ENCODE measurements around the gene LRP1B.
"Not testable (repeated sequence)": the region's sequence is repeated elsewhere in the genome, so short reads cannot be mapped to it uniquely, and the experiment has no call there.

Gene LRP1B

DNA sequence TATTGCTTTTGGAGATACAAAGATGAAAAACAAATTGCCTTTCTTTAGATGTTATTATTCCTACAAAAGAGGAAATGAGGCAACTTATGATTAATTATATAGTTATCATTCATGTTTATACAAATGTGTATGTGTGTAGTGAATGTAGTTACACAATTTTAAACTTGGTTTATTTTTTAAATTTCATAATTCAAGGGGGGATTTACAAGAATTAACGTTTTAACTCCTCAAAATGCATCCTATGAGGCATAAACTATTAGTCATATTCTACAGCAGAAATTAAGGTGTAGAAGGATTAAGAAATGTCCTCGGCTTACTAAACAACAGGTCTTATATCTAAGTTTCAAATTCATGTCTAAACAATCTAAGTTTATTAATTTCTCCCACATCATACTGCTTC is 1545.8 kb downstream of the LRP1B start:
- DNase-seq: no peak

DNA sequence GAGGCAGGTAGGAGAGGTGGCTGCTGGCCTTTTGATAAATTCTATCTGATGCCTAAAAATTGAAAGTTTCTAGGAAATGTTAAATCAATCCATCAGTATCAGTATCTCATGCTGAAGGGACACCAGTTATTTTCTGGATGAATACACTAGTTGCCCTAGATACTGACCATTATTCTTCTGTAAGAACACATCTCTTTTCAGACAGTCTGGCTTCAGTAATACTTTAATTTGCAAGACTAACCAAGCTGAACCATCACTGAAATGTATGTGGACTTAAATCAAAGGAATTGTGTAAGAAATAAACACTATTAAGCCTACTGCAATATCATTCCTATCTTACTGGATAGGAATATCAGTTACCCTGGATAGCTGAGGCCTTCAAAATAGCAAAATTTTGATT is 1546.3 kb downstream of the LRP1B start:
- DNase-seq: no peak

DNA sequence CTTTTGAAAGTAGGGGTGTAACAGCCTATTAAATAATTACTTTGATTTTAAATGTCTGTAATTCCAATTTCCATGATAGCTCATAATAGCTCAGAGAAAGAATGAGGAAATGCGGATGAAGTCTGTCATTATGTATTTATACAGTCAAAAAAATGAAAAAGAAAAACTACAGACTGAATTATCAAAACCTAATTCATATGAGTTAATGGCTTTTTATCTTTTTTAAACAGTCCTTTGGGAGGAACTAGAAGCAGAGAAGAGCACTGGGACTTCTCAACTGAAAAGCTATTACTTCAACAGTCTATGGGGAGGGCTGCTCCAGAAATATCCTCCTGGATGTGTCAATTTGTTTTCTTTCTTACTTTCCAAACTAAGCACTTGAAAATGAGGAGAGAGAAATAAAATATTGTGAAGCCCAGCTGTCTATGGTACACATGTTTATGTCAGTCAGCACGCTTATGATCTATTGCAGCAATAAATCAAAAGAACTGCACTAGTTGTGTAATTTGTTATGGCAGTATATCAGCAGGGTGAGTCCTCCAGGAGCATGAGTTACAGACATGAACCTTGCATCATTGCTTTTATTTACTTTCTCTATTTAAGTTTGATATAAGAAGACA is 1550.2 kb downstream of the LRP1B start:
- DNase-seq: no peak

DNA sequence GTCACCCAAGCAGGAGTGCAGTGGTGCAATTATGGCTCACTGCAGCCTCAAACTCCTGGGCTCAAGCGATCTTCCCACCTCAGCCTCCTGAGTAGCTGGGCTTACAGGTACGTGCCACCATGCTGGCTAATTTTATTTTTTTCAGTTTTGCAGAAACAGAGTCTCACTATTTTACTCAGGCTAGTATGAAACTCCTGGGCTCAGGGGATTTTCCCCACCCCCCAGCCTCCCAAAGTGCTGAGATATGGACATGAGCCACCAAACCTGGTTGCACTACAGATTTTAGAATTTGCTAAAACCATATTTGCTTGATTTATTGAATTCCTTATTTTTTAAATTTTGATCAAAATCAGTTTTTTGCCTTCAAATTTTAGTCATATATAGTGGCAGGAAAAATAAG is 1553.4 kb downstream of the LRP1B start:
- no peak for DNase-seq

DNA sequence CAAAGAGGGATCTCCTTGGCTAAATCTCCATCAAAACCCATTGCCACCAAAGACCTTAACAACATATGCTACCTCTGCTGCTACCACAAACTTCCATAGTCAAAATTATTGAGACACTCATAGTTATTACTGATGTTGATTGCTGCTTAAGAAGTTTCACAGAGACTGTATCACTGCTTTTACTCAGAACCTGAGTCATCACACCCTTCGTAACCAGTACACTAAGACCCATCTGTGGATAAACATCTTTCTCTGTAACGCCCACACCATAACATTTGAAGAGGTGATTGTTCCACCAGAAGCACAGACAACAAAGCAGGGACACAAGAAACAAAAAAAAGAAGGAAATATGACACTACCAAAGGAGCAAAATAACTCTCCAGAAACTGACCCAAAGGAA is 1563.1 kb downstream of the LRP1B start:
- no peak for DNase-seq

DNA sequence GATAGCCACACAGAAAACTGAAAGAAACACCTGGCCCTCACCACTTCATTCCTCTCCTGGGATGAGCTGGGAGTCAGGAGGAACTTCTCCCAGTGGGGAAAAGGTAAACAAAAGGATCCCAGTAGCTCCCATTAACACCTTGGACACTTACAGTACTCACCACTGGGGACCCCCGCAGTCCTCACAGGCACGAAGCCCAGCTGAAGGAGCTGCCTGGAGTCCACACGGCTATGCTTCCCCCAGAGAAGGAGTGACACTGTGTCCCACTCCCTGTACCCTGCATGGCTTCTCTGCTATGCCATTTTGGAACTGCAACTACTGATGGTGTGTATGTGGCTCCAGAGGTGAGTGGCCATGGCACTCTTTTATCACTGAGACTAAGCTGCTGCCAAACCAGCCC is 1565.1 kb downstream of the LRP1B start:
- DNase-seq: no peak

DNA sequence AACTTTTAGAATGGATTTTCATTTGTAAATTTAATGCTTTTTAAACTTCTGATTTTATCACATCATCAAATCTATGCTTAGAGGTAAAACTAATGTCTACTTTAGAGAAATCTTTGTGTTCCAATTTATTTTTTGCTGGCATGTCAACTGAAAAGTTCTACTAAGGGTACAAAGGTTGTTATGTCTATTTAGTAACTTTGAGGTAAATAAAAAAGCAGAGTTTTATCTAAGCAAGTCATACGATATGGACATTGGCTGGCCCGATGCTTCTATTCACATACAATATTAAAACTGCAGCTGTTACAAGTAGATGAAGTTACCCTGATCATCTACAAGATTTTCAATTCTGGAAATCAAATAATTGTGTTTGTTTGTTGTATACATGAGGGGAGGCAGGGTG is 1575.1 kb downstream of the LRP1B start:
- no peak for DNase-seq

DNA sequence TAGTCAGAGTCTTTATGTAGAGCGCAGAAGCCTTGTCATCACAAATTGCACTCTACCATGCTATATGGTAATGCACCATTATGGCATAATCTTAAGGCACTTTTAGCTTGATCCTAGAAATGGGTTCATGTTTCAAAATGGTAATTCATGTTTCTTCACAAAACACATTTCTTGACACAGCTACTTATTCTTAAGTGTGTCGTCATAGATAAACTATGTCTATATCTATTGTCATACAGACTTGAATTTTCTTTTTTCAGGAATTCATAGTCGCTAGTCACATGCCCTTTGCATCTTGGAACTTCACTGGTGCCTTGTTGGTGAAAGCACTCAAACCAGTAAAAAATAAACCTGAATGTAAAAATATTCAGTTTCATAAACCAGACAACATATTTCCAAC is 1578.2 kb downstream of the LRP1B start:
- no peak for DNase-seq

DNA sequence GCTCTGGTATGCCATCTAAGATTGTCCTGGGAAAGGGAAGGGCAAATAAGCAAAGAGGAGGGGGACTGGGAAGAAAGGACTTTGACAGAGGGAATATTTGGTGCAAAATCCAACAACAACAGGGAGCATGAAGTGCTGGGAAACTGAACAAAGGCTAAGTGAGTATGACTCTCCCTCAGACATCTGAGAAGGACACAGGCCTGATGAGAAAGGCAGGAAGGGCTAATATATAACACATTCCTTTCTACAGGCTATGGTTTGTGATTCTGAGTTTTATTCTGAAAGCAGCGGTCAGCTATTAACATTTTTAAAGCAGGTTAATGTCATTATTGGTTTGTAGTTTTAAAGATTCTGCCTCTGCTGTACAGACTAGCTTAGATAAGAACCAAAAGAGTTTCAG is 1579.5 kb downstream of the LRP1B start:
- DNase-seq: no peak

DNA sequence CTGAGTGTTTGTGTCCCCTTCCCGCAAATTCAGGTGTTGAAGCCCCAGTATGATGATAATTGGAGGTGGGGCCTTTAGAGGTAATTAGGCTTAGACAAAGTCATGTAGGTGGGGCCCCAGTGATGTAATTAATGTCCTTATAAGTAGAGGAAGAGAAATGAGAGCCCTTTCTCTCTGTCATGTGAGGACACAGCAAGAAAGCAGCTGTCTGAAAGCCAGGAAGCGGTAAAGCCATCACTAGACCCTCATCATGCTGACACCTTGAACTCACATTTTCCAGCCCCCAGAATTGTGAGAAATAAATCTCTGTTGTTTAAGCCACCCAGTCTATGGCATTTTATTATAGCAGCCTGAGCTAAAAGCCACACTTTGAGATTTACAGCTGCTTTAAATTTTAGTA is 1580.0 kb downstream of the LRP1B start:
- DNase-seq: no peak

DNA sequence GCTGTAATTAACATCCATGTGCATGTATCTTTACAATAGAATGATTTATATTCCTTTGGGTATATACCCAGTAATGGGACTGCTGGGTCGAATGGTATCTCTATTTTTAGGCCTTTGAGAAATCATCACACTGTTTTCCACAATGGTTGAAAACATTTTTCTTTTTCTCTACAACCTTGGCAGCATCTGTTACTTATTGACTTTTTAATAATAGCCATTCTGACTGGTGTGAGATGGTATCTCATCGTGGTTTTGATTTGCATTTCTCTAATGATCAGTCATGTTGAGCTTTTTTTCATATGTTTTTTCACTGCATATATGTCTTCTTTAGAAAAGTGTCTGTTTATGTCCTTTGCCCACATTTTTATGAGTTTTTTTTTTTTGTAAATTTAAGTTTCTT is 1586.0 kb downstream of the LRP1B start:
- DNase-seq: not testable (repeated sequence)

DNA sequence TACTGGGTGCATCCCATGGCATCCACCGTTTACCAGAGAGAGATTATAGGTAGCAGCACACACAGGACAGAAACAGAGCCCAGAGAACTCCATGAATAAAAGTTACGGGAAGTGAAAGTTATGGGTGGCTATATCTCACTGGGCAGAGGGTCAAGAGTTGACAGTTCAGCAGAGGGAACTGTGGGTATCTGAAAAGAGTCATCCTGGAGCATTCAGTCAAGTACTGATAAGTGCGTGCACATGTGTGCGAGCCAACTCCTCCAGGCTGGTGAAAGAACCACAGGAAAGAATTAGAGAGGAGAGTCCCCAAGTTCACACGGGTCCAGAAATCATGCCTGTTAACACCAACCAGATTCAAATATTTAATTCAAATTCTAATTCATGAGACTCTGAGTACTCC is 1588.2 kb downstream of the LRP1B start:
- no peak for DNase-seq

DNA sequence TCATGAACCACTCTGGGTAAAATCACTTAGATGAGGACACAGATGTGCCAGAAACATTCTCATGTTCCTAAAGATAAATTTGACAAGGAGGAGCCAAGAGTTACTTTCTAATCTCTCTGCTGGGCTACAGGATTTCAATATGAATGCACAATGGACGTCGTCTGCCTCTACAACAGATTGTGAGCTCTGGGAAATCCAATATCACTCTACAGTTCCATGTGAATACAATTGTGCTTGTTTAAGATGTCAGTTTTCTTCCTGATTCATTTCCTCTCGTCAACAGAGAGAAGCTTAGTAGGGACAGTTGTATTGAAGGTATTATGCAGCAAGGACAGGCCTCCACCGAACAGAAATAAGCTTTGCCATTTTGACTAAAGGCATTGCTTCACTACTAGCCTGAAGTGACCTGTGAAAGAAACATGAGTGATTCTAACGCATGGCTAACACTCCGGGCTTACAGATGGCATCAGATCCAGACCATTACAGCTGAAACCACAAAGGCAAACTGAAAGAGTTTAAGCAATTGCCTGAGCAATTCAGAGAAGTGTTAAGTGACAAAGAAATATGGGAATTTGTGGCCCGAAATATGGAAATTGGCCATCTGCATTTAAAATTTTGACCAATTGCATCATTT is 1591.5 kb downstream of the LRP1B start:
- DNase-seq: no peak

DNA sequence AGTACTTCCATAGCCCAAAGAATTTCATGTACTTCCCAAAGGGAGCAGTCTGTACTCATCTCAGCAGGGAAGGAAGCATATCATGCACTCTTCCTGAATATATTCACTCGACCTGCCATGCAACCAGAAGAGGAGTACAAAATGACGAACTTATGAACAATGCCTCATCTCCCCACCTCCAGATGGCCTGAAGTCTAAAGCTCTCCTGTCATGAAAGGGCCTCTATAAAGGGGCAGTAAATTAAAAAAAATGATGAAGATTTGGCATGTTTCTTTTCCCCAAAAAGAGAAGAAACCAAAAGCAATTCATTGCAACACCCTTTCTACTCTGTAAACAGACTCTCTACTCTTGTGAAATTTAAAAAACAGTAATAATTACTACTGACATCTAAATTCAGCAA is 1601.1 kb downstream of the LRP1B start:
- DNase-seq: no peak

DNA sequence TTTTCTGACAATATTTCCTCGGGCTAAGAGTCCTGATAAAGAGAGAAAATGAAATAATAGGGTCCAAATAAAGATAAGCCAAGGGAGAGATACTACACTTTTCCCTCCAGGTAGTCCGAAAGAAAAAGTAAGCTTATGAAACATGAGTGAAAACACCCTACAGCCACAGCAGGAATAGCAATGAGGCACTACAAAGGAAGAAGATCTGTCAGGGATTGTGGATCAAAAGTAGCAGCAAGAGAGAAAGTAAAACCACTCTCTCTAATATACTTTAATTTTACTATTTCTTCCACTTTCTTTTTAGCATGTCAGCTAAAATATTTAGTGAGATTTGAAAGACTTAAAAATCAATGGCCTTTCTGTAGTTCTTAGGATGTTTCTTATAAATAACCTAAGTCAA is 1601.8 kb downstream of the LRP1B start:
- no peak for DNase-seq

DNA sequence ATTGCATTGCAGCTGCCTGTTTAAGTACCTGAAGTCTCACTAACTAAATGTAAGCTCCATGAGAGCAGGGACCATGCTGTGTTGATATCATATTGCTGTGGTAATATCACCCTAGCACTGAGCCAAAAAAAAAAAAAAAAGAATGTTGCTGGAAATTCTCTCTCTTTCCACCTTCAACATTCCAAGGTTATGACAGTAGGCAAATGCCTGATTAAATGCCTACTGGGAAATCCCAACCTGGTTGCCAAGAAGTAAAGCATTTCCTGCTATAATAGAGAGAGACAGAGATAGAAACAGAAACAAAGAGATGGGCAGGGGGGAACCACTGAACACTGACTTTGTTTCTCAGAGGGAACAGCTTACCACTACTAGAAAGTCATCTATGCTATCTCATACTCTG is 1604.2 kb downstream of the LRP1B start:
- no peak for DNase-seq

DNA sequence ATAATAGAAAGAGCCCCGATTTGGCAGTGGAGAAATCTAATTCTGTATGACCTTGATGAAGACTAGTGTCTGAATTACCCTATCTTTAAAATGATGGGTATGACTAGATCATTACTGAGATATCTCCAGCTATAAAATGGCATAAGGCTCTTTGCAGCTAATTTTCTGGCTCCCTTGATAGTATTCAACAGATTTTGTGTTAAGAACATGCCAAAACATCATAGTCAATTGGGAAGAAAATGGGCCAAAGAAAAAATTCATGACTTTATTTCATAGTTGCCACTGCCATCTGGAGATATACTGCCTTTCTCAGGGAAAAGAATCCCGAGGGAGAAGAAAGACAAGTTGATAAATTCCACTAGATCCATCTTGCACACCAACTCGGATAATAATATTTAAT is 1618.7 kb downstream of the LRP1B start:
- no peak for DNase-seq

DNA sequence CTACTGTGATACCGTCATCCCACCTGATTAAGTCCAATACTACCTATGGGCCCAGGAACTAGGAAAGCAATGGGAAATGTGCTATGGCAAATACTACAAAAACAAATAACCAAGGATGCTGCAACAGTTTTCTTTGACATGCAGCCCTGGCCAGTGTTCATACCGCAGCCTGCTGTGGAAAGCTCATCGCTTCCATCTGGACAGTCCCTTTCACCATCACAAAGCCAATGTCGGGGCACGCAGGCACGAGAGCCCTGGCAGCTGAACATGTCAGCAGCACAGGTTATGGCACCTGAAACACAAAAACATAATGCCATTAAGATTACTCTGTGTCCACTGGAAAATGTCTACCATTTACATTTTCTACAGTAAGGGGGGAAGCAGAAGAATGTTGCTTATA is 1621.1 kb downstream of the LRP1B start:
- no peak for DNase-seq

DNA sequence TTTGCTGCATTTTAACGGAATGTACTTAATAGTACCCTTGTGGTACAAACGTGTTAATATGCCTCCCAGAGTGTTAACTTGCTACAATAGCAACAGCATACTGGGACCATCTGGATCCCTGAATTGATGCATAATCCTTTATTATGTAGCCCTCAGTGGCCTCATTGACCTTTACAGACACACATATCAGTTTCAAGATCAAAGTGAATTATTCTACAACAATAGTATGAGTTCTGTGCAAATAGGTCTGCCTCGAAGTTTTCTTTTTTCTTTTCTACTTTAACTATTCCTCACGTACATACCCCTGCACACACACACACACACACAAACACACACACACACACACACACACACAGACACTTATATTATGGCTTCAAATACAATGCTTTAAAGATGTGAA is 1622.1 kb downstream of the LRP1B start:
- DNase-seq: no peak

DNA sequence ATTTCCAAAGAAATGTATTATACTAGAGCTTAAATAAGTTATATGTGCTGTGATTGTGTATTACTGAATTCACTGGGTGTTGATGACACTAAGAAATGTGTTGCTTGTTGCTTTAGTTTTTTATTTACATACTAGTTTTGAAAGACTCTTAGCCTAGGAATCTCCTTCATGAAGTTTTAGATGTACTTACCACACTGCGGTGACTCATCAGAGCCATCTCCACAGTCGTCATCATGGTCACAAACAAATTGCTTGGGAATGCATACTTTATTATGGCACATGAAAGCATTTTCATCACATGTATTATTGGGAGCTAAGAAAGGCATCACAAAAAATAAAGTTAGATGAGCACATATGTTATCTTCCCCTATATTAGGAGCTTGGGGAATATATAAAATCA is 1624.2 kb downstream of the LRP1B start:
- DNase-seq: no peak

DNA sequence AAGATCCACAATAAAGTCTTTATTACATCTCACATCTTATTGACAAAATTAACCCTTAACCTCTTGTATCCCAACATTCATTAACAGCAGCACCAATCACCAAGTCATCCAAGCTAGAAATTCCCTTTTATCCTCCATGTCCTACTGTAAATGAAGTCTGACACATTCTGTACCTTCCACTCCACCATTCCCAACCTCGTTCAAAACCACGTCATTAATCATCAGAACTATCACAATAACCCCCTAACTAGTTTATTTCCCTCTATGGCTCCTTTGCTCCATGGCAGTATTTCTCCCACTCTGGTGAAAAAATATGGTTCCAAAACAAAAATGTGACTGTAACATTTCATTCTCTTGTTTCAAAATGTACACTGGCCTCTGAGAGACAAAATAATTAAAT is 1626.2 kb downstream of the LRP1B start:
- no peak for DNase-seq

DNA sequence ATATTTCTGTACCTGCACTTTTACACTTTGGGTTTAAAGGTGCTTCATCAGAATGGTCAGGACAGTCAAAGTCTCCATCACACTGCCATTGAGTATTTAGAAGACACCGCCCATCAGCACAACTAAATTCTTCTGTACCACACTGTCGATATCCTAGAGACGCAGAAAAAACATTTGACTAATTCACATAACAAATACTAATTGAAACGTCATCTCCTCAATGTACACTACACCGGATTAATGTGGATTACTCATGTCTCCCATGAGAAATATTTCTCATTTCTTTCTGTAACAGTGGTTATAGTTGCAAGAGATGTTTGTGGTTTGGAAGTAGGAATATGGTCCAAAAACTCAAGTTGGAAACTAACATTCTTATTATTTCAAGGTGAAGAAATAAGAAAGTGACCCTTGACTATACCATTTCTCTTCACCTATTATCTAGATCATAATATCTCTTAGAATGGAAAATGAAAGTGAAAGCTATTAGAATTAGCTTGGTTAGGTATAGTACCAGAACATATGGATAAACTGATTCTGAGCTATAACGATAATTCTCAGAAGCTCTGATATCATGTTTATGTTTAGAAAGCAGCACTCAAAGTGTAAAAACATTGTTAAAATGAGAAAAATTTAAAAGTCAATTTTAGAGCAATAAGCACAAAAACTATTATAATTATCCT is 1627.7 kb downstream of the LRP1B start:
- no peak for DNase-seq

DNA sequence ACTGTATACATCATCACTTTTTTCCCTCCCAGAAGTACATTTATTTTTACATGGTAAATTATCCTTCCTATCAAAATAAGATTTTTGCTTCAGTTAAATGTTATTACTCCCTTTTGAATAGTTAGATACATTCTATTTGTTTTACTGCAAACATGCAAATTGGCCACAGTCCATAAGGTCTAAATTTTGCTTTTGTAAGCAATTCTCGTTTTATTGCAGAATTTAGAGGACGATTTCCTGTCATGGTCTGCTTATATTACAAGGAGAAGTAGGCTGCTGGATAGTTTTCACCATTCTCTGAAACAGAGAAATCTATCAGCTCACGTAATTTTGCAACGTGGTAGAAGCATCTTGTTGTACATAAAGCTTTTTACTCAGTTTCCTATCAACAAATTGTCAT is 1632.5 kb downstream of the LRP1B start:
- no peak for DNase-seq

Data from anterior cingulate cortex (tissue), 58 donors.